Breast epithelium (tissue), 4 donors: ENCODE measurements around the gene ATP8B1. TPM values are rescaled to one million over a fixed set of nuclear protein-coding genes. Genes with fewer than 3 reads are reported as not detected.
A peak's percentile ranks its signal among the peaks of the same experiment; 100 is the strongest.

Source experiments
- DNase-seq, 2 donors: peaks; one replicate each; pipeline ENCODE4 v3.0.0-alpha.2; 2019; ENCODE audit warnings: low spot score in 2 of 2
- H3K27ac ChIP-seq, 2 donors: fragments of 200-600 bp; sonication (generic) in 1 of 2; one replicate each; pipeline ENCODE4 v1.5.1; 2016 to 2019; ENCODE audit warnings: mild to moderate bottlenecking in 1 of 2
- H3K27me3 ChIP-seq, 2 donors: fragments of 200-600 bp; sonication (generic) in 1 of 2; one replicate each; pipeline versions ENCODE4 v1.5.1 to v1.6.0; 2017 to 2019; ENCODE audit warnings: control low read depth in 1 of 2, mild to moderate bottlenecking in 1 of 2
- H3K36me3 ChIP-seq: fragments of 200-600 bp; one replicate; pipeline ENCODE4 v1.5.1; 2019
- H3K4me1 ChIP-seq, 2 donors: fragments of 200-600 bp; sonication (generic); one replicate each; pipeline ENCODE4 v1.5.1; 2016 to 2019; ENCODE audit warnings: control low read depth in 1 of 2
- H3K4me3 ChIP-seq, 3 donors: fragments of 200-600 bp; sonication (generic); 1 replicate in 2 of 3; 2 replicates in 1 of 3; pipeline ENCODE4 v1.5.1; 2016 to 2019; ENCODE audit warnings: mild to moderate bottlenecking in 3 of 3, moderate library complexity in 2 of 3
- H3K9me3 ChIP-seq, 2 donors: fragments of 200-600 bp; sonication (generic) in 1 of 2; one replicate each; pipeline ENCODE4 v1.5.1; 2016 to 2019; ENCODE audit warnings: control low read depth in 1 of 2
- CTCF ChIP-seq, 3 donors: fragments of 450-650 bp; IDR thresholded peaks; one replicate each; pipeline ENCODE4 v1.5.1; 2016 to 2017; ENCODE audit warnings: antibody characterized with exemption in 3 of 3, mild to moderate bottlenecking in 3 of 3, moderate library complexity in 3 of 3
- POLR2A ChIP-seq: fragments of 450-650 bp; IDR thresholded peaks from one replicate; pipeline ENCODE4 v1.6.1; 2016; ENCODE audit warnings: antibody characterized with exemption, mild to moderate bottlenecking, moderate library complexity
- POLR2AphosphoS5 ChIP-seq, 3 donors: sonication (generic); formaldehyde crosslinking; IDR thresholded peaks; one replicate each; pipeline ENCODE4 v1.6.1; 2017; ENCODE audit warnings: antibody characterized with exemption in 3 of 3
- intact Hi-C: fragments of 100-400 bp; cut with DNase I; formaldehyde crosslinking; loops from one replicate; pipeline ENCODE4 v1.15.1; 2023; ENCODE audit warnings: low total_unique reads
- total RNA-seq, 3 donors: library from RNA; depleted of rRNA; stranded (reverse); fragments of >200 nt; gene quantifications; one replicate each; pipeline ENCODE4 v1.1.0, GENCODE V29; 2016

Gene ATP8B1
- total RNA-seq, 3 donors from 2014 or later, result 5.1 to 45.1 (median 41.3) TPM

GRCh38 chr18:57789090-57789489 is 14.0 kb downstream of the ATP8B1 start:
- intact Hi-C loops, result no loop called here
- H3K27ac ChIP-seq, result peak overlapping the region; percentile 75 to 82
- H3K9me3 ChIP-seq, result no peaks in the 10 kb centered on the region
- no peak overlapping the region for H3K4me3 ChIP-seq
- DNase-seq, result no peak
- no peaks in the 10 kb centered on the region for H3K36me3 ChIP-seq
- no peak for TF ChIP-seq POLR2A
- no peak for TF ChIP-seq CTCF (IDR thresholded peaks at IDR 0.05)
- no peak for TF ChIP-seq POLR2AphosphoS5 (IDR thresholded peaks at IDR 0.05)
- H3K27me3 ChIP-seq, result no peaks in the 10 kb centered on the region
- no peaks in the 10 kb centered on the region for H3K4me1 ChIP-seq

- TF ChIP-seq POLR2AphosphoS5 (IDR thresholded peaks at IDR 0.05) (no peak), CTCF (IDR thresholded peaks at IDR 0.05) (no peak), POLR2A (no peak)
- no peaks in the 10 kb centered on the region for H3K27me3 ChIP-seq
- no peaks in the 10 kb centered on the region for H3K4me1 ChIP-seq
- no peak for DNase-seq
- intact Hi-C loops, result no loop called here
- H3K36me3 ChIP-seq, result no peaks in the 10 kb centered on the region
- H3K27ac ChIP-seq, result peak overlapping the region in 1 of 2 donors; percentile 75
- H3K9me3 ChIP-seq, result no peaks in the 10 kb centered on the region
- H3K4me3 ChIP-seq, result no peak overlapping the region
These were observed 15.9 kb downstream of the ATP8B1 start for GRCh38 chr18:57787068-57787685.

- DNase-seq, result no peak
- intact Hi-C loops, result no loop called here
- Histone ChIP-seq H3K9me3 (no peaks in the 10 kb centered on the region), H3K27ac (no peak overlapping the region), H3K36me3 (no peaks in the 10 kb centered on the region), H3K27me3 (no peaks in the 10 kb centered on the region), H3K4me1 (peaks cover 0 to under 1% of the 10 kb centered on the region in 2 donors), H3K4me3 (no peak overlapping the region)
- TF ChIP-seq POLR2AphosphoS5 (IDR thresholded peaks at IDR 0.05) (no peak), CTCF (IDR thresholded peaks at IDR 0.05) (no peak), POLR2A (no peak)
These were observed 17.2 kb downstream of the ATP8B1 start for GRCh38 chr18:57785751-57786437.

GRCh38 chr18:57784801-57785114 is 18.4 kb downstream of the ATP8B1 start:
- H3K4me1 ChIP-seq, result peaks cover 0 to 4% of the 10 kb centered on the region in 2 donors
- H3K36me3 ChIP-seq, result no peaks in the 10 kb centered on the region
- H3K4me3 ChIP-seq, result no peak overlapping the region
- TF ChIP-seq POLR2AphosphoS5 (IDR thresholded peaks at IDR 0.05) (no peak), CTCF (IDR thresholded peaks at IDR 0.05) (no peak), POLR2A (no peak)
- no peaks in the 10 kb centered on the region for H3K9me3 ChIP-seq
- no peaks in the 10 kb centered on the region for H3K27me3 ChIP-seq
- DNase-seq, result no peak
- intact Hi-C loops, result no loop called here
- H3K27ac ChIP-seq, result peak overlapping the region in 1 of 2 donors; percentile 42

GRCh38 chr18:57784034-57784800 is 18.9 kb downstream of the ATP8B1 start:
- H3K4me3 ChIP-seq, result no peak overlapping the region
- H3K9me3 ChIP-seq, result no peaks in the 10 kb centered on the region
- H3K36me3 ChIP-seq, result no peaks in the 10 kb centered on the region
- no peaks in the 10 kb centered on the region for H3K27me3 ChIP-seq
- DNase-seq, result no peak
- TF ChIP-seq CTCF (IDR thresholded peaks at IDR 0.05), result no peak
- no peak for TF ChIP-seq POLR2A
- no peak for TF ChIP-seq POLR2AphosphoS5 (IDR thresholded peaks at IDR 0.05)
- H3K4me1 ChIP-seq, result peaks cover 0 to 4% of the 10 kb centered on the region in 2 donors
- intact Hi-C loops, result no loop called here
- H3K27ac ChIP-seq, result peak overlapping the region in 1 of 2 donors; percentile 42
